HFFc6 (cell line): ENCODE data around the gene CAP2. TPM values are rescaled to one million over a fixed set of nuclear protein-coding genes. Genes with fewer than 3 reads are reported as not detected.

ENCODE experiments used
- DNase-seq: peaks from one replicate; pipeline ENCODE4 v3.0.0-alpha.2; 2018
- H3K27ac Mint-ChIP-seq: 2 replicates; pipeline ENCODE4 v1.8.0; 2020; ENCODE audit warnings: mild to moderate bottlenecking, mixed read lengths
- H3K27me3 Mint-ChIP-seq: 2 replicates; pipeline ENCODE4 v1.8.0; 2021; ENCODE audit warnings: mild to moderate bottlenecking, moderate library complexity, mixed read lengths; ENCODE audit not compliant: insufficient read depth
- H3K36me3 Mint-ChIP-seq: 2 replicates; pipeline ENCODE4 v1.8.0; 2021; ENCODE audit warnings: low read depth, mixed read lengths
- H3K4me1 Mint-ChIP-seq: 2 replicates; pipeline ENCODE4 v1.8.0; 2020; ENCODE audit warnings: low read depth, mixed read lengths
- H3K4me3 Mint-ChIP-seq: 2 replicates; pipeline ENCODE4 v1.8.0; 2020; ENCODE audit warnings: mild to moderate bottlenecking, moderate library complexity, mixed read lengths
- H3K9me3 Mint-ChIP-seq: 2 replicates; pipeline ENCODE4 v1.8.0; 2020; ENCODE audit warnings: mild to moderate bottlenecking, mixed read lengths
- total RNA-seq, 6 experiments: library from RNA; stranded (reverse); fragmentation: NEBNext Ultra II Directional; extraction: Animal tissue kit (Norgen Biotek cat#: 25700); gene quantifications; 2 replicates in 1 of 6; 3 replicates in 5 of 6; pipeline ENCODE4 v1.2.3, GENCODE V29; 2021
- TF ChIP-seq, protein P1 (sequence below): fragments of 200-600 bp; sonication (generic); IDR thresholded peaks from 2 replicates; pipeline ENCODE4 v1.5.0; 2021; ENCODE audit warnings: antibody characterized with exemption, mild to moderate bottlenecking

Gene CAP2
- total RNA-seq, 6 experiments from 2014 or later = 65.1 to 82.3 (median 67.9) TPM

DNA sequence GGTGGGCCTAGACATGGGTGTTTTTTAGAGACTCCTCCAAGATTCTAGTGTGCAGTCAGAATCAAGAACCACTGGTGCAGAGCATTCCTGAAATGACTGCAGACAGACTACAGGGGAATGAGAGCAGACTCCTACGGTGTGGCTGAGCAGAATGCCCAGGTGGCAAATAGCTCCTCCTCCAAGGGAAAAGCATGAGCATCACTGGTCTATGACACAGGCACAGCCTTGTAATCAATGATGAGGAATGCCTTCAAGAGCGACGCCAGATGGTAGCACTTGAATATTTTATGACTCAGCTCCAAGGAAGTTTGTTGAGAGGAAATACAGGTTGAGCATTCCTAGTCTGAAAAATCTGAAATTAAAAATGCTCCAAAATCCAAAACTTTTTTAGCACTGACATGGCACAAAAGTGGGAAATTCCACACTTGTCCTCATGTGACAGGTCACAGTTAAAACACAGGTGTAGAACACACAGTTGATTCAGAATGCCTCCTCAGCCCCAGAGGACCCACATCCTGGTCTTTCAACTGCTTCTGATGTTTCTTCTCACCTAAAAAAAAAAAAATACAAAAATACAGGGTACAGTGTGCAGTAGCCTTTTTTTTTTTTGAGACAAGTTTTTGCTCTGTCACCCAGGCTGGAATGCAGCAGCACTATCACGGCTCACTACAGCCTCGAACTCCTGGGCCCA, 196.2 kb downstream of the CAP2 start:
- Mint-ChIP-seq H3K27me3 (no peaks in the 10 kb centered on the region; the same call in 1 of the 2 replicates), H3K9me3 (no peaks in the 10 kb centered on the region), H3K27ac (peak overlapping the region; percentile 49), H3K4me3 (no peak overlapping the region), H3K4me1 (peaks cover 12% of the 10 kb centered on the region), H3K36me3 (no peaks in the 10 kb centered on the region)
- peak; percentile 82 for DNase-seq
- TF ChIP-seq, protein P1, sequence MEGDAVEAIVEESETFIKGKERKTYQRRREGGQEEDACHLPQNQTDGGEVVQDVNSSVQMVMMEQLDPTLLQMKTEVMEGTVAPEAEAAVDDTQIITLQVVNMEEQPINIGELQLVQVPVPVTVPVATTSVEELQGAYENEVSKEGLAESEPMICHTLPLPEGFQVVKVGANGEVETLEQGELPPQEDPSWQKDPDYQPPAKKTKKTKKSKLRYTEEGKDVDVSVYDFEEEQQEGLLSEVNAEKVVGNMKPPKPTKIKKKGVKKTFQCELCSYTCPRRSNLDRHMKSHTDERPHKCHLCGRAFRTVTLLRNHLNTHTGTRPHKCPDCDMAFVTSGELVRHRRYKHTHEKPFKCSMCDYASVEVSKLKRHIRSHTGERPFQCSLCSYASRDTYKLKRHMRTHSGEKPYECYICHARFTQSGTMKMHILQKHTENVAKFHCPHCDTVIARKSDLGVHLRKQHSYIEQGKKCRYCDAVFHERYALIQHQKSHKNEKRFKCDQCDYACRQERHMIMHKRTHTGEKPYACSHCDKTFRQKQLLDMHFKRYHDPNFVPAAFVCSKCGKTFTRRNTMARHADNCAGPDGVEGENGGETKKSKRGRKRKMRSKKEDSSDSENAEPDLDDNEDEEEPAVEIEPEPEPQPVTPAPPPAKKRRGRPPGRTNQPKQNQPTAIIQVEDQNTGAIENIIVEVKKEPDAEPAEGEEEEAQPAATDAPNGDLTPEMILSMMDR = peak; percentile 46; the same call in 1 of the 2 replicates

GRCh38 chr6:17591287-17591686, 197.9 kb downstream of the CAP2 start:
- no peaks in the 10 kb centered on the region; the same call in 1 of the 2 replicates for H3K27me3 Mint-ChIP-seq
- H3K9me3 Mint-ChIP-seq = no peaks in the 10 kb centered on the region
- no peak overlapping the region for H3K27ac Mint-ChIP-seq
- TF ChIP-seq, protein P1 = no peak
- H3K4me3 Mint-ChIP-seq = no peak overlapping the region
- DNase-seq = no peak
- H3K36me3 Mint-ChIP-seq = no peaks in the 10 kb centered on the region
- H3K4me1 Mint-ChIP-seq = peaks cover 12% of the 10 kb centered on the region

- TF ChIP-seq, protein P1 = no peak
- no peaks in the 10 kb centered on the region; the same call in 1 of the 2 replicates for H3K27me3 Mint-ChIP-seq
- no peaks in the 10 kb centered on the region for H3K9me3 Mint-ChIP-seq
- no peak overlapping the region for H3K27ac Mint-ChIP-seq
- H3K36me3 Mint-ChIP-seq = no peaks in the 10 kb centered on the region
- DNase-seq = no peak
- no peak overlapping the region for H3K4me3 Mint-ChIP-seq
- H3K4me1 Mint-ChIP-seq = peaks cover 12% of the 10 kb centered on the region
Observed at GRCh38 chr6:17593246-17593645, 199.9 kb downstream of the CAP2 start.

- H3K27me3 Mint-ChIP-seq = no peaks in the 10 kb centered on the region; the same call in 1 of the 2 replicates
- H3K4me1 Mint-ChIP-seq = peaks cover 9% of the 10 kb centered on the region
Observed at GRCh38 chr6:17596085-17596484, 202.7 kb downstream of the CAP2 start.

GRCh38 chr6:17599877-17600526, 206.6 kb downstream of the CAP2 start, which contains the start of gene FAM8A1:
FAM8A1 (plus strand) TSS chr6:17600302; CDS start chr6:17600410, 108 bp downstream.
- H3K9me3 Mint-ChIP-seq = no peaks in the 10 kb centered on the region
- H3K4me1 Mint-ChIP-seq = peaks cover 16% of the 10 kb centered on the region
- H3K27ac Mint-ChIP-seq = peak within 1 kb of the TSS; percentile 72
- peaks cover 8% of the 10 kb centered on the region; the same call in 1 of the 2 replicates for H3K36me3 Mint-ChIP-seq
- peak within 1 kb of the TSS; percentile 88 for H3K4me3 Mint-ChIP-seq
- TF ChIP-seq, protein P1 = peak; percentile 68
- H3K27me3 Mint-ChIP-seq = no peaks in the 10 kb centered on the region
- peak; percentile 80 for DNase-seq

More at GRCh38 chr6:17596085-17596484, 202.7 kb downstream of the CAP2 start:
- Mint-ChIP-seq H3K9me3 (no peaks in the 10 kb centered on the region), H3K36me3 (no peaks in the 10 kb centered on the region), H3K4me3 (no peak overlapping the region), H3K27ac (no peak overlapping the region)
- TF ChIP-seq, protein P1 = no peak
- no peak for DNase-seq
